ENCODE data around the gene AK5. TPM values are rescaled to one million over a fixed set of nuclear protein-coding genes. Genes with fewer than 3 reads are reported as not detected.

Gene AK5
- polyA plus RNA-seq, 2 of the 4 experiments (the other 2 are of a cell fraction), result 4.9 to 6.1 TPM

GRCh38 chr1:77276941-77277340 is 4.9 kb upstream of the AK5 start:
- 47% methylated on average over 2 of the region's 2 CpGs for WGBS (ENCODE audit: missing lambda C conversion rate)
- no peak overlapping the region for H3K4me3 ChIP-seq
- ATAC-seq (no peak), DNase-seq (ENCODE audit: low read depth in 1 of 2, low spot score in 1 of 2) (no peak), FAIRE-seq (no peak)
- CTCF ChIA-PET, result no interaction called here
- no peak overlapping the region for H3K27ac ChIP-seq
- H3K4me2 ChIP-seq, result no peak overlapping the region
- POLR2A ChIA-PET, result no interaction called here
- H3K9me3 ChIP-seq, result no peaks in the 10 kb centered on the region
- no peak for TF ChIP-seq HMGXB4 (CRISPR knock-in tag; IDR thresholded peaks at IDR 0.05; ENCODE audit: borderline replicate concordance)
- TF ChIP-seq FOSL2 (IDR thresholded peaks at IDR 0.05), result no peak
- no peak for TF ChIP-seq FOSL2 (CRISPR knock-in tag; IDR thresholded peaks at IDR 0.05)
- no peak for TF ChIP-seq HOXA7 (CRISPR knock-in tag; IDR thresholded peaks at IDR 0.05)
- TF ChIP-seq RAD21 (conservative IDR thresholded peaks at IDR 0.05 in 1 of 2, IDR thresholded peaks at IDR 0.05 in 1 of 2), result no peak
- TF ChIP-seq MAX (IDR thresholded peaks at IDR 0.05), result no peak
- TF ChIP-seq CBX2 (IDR thresholded peaks at IDR 0.05; ENCODE audit: borderline replicate concordance, low read depth), result no peak
- H3K4me1 ChIP-seq, result peaks cover 2% of the 10 kb centered on the region

GRCh38 chr1:77279929-77280328 is 1.9 kb upstream of the AK5 start:
- 95% methylated on average over 2 of the region's 2 CpGs for WGBS (ENCODE audit: missing lambda C conversion rate)
- H3K9me3 ChIP-seq, result no peaks in the 10 kb centered on the region
- ChIA-PET POLR2A (no interaction called here), CTCF (no interaction called here)
- H3K4me2 ChIP-seq, result no peak overlapping the region
- ATAC-seq (no peak), DNase-seq (ENCODE audit: low read depth in 1 of 2, low spot score in 1 of 2) (no peak), FAIRE-seq (no peak)
- no peaks in the 10 kb centered on the region for H3K4me1 ChIP-seq
- no peak overlapping the region for H3K27ac ChIP-seq
- H3K4me3 ChIP-seq, result no peak overlapping the region
- TF ChIP-seq NR3C1 (IDR thresholded peaks at IDR 0.05) (no peak), PHF8 (IDR thresholded peaks at IDR 0.05; ENCODE audit: borderline replicate concordance, low read depth) (no peak), ZSCAN20 (CRISPR knock-in tag; IDR thresholded peaks at IDR 0.05) (no peak), ESRRA (IDR thresholded peaks at IDR 0.05; ENCODE audit: borderline replicate concordance, low read length) (no peak), ZFP36 (IDR thresholded peaks at IDR 0.05; ENCODE audit: borderline replicate concordance, partially characterized antibody) (no peak), CHD4 (IDR thresholded peaks at IDR 0.05; ENCODE audit: borderline replicate concordance) (no peak), BHLHE40 (IDR thresholded peaks at IDR 0.05; ENCODE audit: low read depth, low read length) (no peak)

- no peak for TF ChIP-seq KDM5A (IDR thresholded peaks at IDR 0.05)
- TF ChIP-seq HOXB13 (CRISPR knock-in tag; IDR thresholded peaks at IDR 0.05; ENCODE audit: low read depth), result no peak
- no peak for TF ChIP-seq NFE2L2 (conservative IDR thresholded peaks at IDR 0.05; ENCODE audit: low read length)
- TF ChIP-seq RFX5 (IDR thresholded peaks at IDR 0.05), result no peak
- TF ChIP-seq FOXS1 (CRISPR knock-in tag; IDR thresholded peaks at IDR 0.05), result no peak
- TF ChIP-seq ZC3H11A (IDR thresholded peaks at IDR 0.05), result no peak
- TF ChIP-seq JUN (IDR thresholded peaks at IDR 0.05), result no peak
- no peak for TF ChIP-seq SMC3 (IDR thresholded peaks at IDR 0.05)
- no peak for TF ChIP-seq EHF (CRISPR knock-in tag; IDR thresholded peaks at IDR 0.05)
- no peak for TF ChIP-seq RCOR1 (IDR thresholded peaks at IDR 0.05; ENCODE audit: low read depth, low read length)
- no peak for TF ChIP-seq RNF2 (IDR thresholded peaks at IDR 0.05; ENCODE audit: borderline replicate concordance, low read depth)
- TF ChIP-seq, protein P1, sequence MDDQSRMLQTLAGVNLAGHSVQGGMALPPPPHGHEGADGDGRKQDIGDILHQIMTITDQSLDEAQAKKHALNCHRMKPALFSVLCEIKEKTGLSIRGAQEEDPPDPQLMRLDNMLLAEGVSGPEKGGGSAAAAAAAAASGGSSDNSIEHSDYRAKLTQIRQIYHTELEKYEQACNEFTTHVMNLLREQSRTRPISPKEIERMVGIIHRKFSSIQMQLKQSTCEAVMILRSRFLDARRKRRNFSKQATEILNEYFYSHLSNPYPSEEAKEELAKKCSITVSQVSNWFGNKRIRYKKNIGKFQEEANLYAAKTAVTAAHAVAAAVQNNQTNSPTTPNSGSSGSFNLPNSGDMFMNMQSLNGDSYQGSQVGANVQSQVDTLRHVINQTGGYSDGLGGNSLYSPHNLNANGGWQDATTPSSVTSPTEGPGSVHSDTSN (IDR thresholded peaks at IDR 0.05), result no peak
- no peak for TF ChIP-seq JUNB (IDR thresholded peaks at IDR 0.05)
- no peak for TF ChIP-seq ZSCAN20 (CRISPR knock-in tag; IDR thresholded peaks at IDR 0.05)
- TF ChIP-seq TFCP2L1 (CRISPR knock-in tag; IDR thresholded peaks at IDR 0.05), result no peak
- no peak for TF ChIP-seq TP53 (CRISPR knock-in tag; IDR thresholded peaks at IDR 0.05)
- TF ChIP-seq POLR2AphosphoS2 (conservative IDR thresholded peaks at IDR 0.05; ENCODE audit: low read length), result no peak
- no peak for DNase-seq (ENCODE audit: low read depth in 1 of 2, low spot score in 1 of 2)
- Histone ChIP-seq H3K4me2 (peak overlapping the region; percentile 88; the same call in 2 of the 3 replicates), H3K4me3 (no peak overlapping the region; the same call in 2 of the 3 replicates), H3K27ac (no peak overlapping the region), H3K9me3 (no peaks in the 10 kb centered on the region), H3K4me1 (no peaks in the 10 kb centered on the region)
- 86% methylated on average over 4 of the region's 4 CpGs for WGBS (ENCODE audit: missing lambda C conversion rate)
- FAIRE-seq, result no peak
- ChIA-PET CTCF (interaction anchor here (1.6 kb wide), 1 partner anchor 402 kb away, joined by 4 read pairs; no protein-coding TSS in a partner anchor), POLR2A (no interaction called here)
- no peak for ATAC-seq
These were observed 857 bp upstream of the AK5 start for GRCh38 chr1:77280962-77281361.

Data from A549 (cell line).